AG04450 (cell line): ENCODE results near the gene TMEM181. TPM values are rescaled to one million over a fixed set of nuclear protein-coding genes. Genes with fewer than 3 reads are reported as not detected.

ENCODE experiments used
- CTCF ChIA-PET: fragments of 300-600, 350-600 bp; formaldehyde crosslinking; extraction: SDS; loops from one replicate; lab custom pipeline; 2022; ENCODE audit warnings: antibody characterized with exemption, inconsistent platforms; lab: Charles Lee
- POLR2A ChIA-PET: fragments of 350-600 bp; formaldehyde crosslinking; extraction: SDS; loops from one replicate; lab custom pipeline; 2021; ENCODE audit warnings: antibody characterized with exemption, inconsistent platforms; lab: Yijun Ruan, JAX
- DNase-seq: peaks from one replicate; pipeline ENCODE4 v3.0.0-alpha.2; 2011; ENCODE audit warnings: low read depth, low spot score
- H3K27ac ChIP-seq: one replicate; pipeline ENCODE4 v1.5.1; 2012; ENCODE audit warnings: low read depth, low read length, control low read depth
- H3K27me3 ChIP-seq: one replicate; pipeline ENCODE4 v1.6.0; 2012; ENCODE audit warnings: low read length; ENCODE audit not compliant: control insufficient read depth, insufficient read depth
- H3K4me3 ChIP-seq: 2 replicates; pipeline ENCODE4 v1.5.1; 2011; ENCODE audit warnings: mild to moderate bottlenecking, low read depth, low read length, control low read depth
- H3K9me3 ChIP-seq: 2 replicates; pipeline ENCODE4 v1.5.1; 2012; ENCODE audit warnings: low read length; ENCODE audit not compliant: control insufficient read depth, insufficient read depth
- polyA plus RNA-seq: library from polyadenylated mRNA; depleted of rRNA; stranded (reverse); fragments of >200 nt; gene quantifications from 2 replicates; pipeline ENCODE4 v1.2.3, GENCODE V29; 2011; rRNA removed
- small RNA-seq: library from RNA; depleted of rRNA; stranded (forward); fragments of <200 nt; gene quantifications from one replicate; pipeline ENCODE3, GENCODE V24; 2012; ENCODE audit warnings: low read depth; ENCODE audit not compliant: insufficient read length
- TF ChIP-seq, protein P1 (sequence below): IDR thresholded peaks from 2 replicates; pipeline ENCODE4 v1.5.1; 2011; ENCODE audit warnings: low read depth, low read length, control low read depth, inconsistent platforms

Gene TMEM181
- polyA plus RNA-seq, 1 experiment = 44.1 TPM

- Histone ChIP-seq H3K27me3 (no peaks in the 10 kb centered on the region), H3K27ac (no peak overlapping the region), H3K9me3 (no peaks in the 10 kb centered on the region), H3K4me3 (no peak overlapping the region)
- ChIA-PET CTCF (interaction anchor here (0.6 to 1.2 kb wide), 3 partner anchors 10 to 1317 kb away, joined by 3 to 5 read pairs (median 4); no protein-coding TSS in a partner anchor), POLR2A (no interaction called here)
- no peak for DNase-seq
- TF ChIP-seq, protein P1, sequence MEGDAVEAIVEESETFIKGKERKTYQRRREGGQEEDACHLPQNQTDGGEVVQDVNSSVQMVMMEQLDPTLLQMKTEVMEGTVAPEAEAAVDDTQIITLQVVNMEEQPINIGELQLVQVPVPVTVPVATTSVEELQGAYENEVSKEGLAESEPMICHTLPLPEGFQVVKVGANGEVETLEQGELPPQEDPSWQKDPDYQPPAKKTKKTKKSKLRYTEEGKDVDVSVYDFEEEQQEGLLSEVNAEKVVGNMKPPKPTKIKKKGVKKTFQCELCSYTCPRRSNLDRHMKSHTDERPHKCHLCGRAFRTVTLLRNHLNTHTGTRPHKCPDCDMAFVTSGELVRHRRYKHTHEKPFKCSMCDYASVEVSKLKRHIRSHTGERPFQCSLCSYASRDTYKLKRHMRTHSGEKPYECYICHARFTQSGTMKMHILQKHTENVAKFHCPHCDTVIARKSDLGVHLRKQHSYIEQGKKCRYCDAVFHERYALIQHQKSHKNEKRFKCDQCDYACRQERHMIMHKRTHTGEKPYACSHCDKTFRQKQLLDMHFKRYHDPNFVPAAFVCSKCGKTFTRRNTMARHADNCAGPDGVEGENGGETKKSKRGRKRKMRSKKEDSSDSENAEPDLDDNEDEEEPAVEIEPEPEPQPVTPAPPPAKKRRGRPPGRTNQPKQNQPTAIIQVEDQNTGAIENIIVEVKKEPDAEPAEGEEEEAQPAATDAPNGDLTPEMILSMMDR = no peak
Observed at GRCh38 chr6:158680481-158680880, 120.6 kb downstream of the TMEM181 start.

GRCh38 chr6:158684311-158684710 lies 124.4 kb downstream of the TMEM181 start:
- TF ChIP-seq, protein P1 = no peak
- Histone ChIP-seq H3K27me3 (no peaks in the 10 kb centered on the region), H3K9me3 (no peaks in the 10 kb centered on the region), H3K4me3 (no peak overlapping the region), H3K27ac (no peak overlapping the region)
- ChIA-PET POLR2A (interaction anchor here (0.7 kb wide), 1 partner anchor 21 kb away, joined by 11 read pairs; no protein-coding TSS in a partner anchor), CTCF (no interaction called here)
- no peak for DNase-seq

GRCh38 chr6:158684745-158685324 lies 124.9 kb downstream of the TMEM181 start:
- CTCF ChIA-PET = no interaction called here
- TF ChIP-seq, protein P1 = no peak

More at GRCh38 chr6:158684745-158685324, 124.9 kb downstream of the TMEM181 start:
- DNase-seq = no peak
- Histone ChIP-seq H3K27me3 (no peaks in the 10 kb centered on the region), H3K9me3 (no peaks in the 10 kb centered on the region), H3K27ac (no peak overlapping the region), H3K4me3 (no peak overlapping the region)
- POLR2A ChIA-PET = interaction anchor here (0.7 kb wide), 1 partner anchor 22 kb away, joined by 11 read pairs; no protein-coding TSS in a partner anchor

Small RNAs within 50 kb of the gene (small RNA-seq; reads per million reads assigned to genes)
- gene MIR7161 = not detected

Other genes with a start within 250 kb of the TMEM181 start
- gene TULP4, start 247.6 kb upstream of the TMEM181 start, polyA plus RNA-seq = 12.0 and 15.9 TPM in 2 replicates
- gene DYNLT1, start 84.7 kb downstream of the TMEM181 start, polyA plus RNA-seq = 414 and 422 TPM in 2 replicates
- gene SYTL3, start 90.0 kb downstream of the TMEM181 start, polyA plus RNA-seq = 1.6 TPM in 2 replicates